Spleen (tissue), 7 donors: ENCODE measurements around the gene GSS.

Experiments
- CTCF ChIP-seq, 11 experiments: fragments of 200-600 bp in 7 of 11; fragments of 450-650 bp in 4 of 11; sonication (generic) in 4 of 11; IDR thresholded peaks in 8 of 11; conservative IDR thresholded peaks in 3 of 11; 1 replicate in 7 of 11; 2 replicates in 4 of 11; pipeline versions ENCODE4 v1.4.0 to v1.8.0; 2016 to 2021; ENCODE audit warnings: antibody characterized with exemption in 11 of 11, inconsistent platforms in 4 of 11, mild to moderate bottlenecking in 1 of 11
- POLR2AphosphoS5 ChIP-seq, 3 donors: sonication (generic); formaldehyde crosslinking; IDR thresholded peaks; one replicate each; pipeline ENCODE4 v1.5.1; 2017; ENCODE audit warnings: antibody characterized with exemption in 3 of 3
- donor health status: DM: no; HTN: no; CAD: no; lungs with moderate emphysema.
- donor health status: DM: no; HTN: no; CAD: no.
- donor health status: DM: no; HTN: no; CAD: no.

- TF ChIP-seq POLR2AphosphoS5 (IDR thresholded peaks at IDR 0.05) (no peak), CTCF (IDR thresholded peaks at IDR 0.05 in 8 of 11, conservative IDR thresholded peaks at IDR 0.05 in 3 of 11) (no peak)
Observed at GRCh38 chr20:34995192-34995591, 39.6 kb upstream of the GSS start.
